UCSD-AML1 (cell line): ENCODE data around the gene PLA2G4B.
A peak's percentile ranks its signal among the peaks of the same experiment; 100 is the strongest.

ENCODE experiments used
- DNase-seq: peaks from one replicate; lab custom pipeline; 2025; ENCODE audit not compliant: unreplicated experiment; lab: John Stamatoyannopoulos, UW

PLA2G4B gene

GRCh38 chr15:41838400-41838897, at the start of gene PLA2G4B:
TSS of gene PLA2G4B (plus strand) at chr15:41838847. CDS start at chr15:41838914, 67 bp downstream.
- no peak for DNase-seq

GRCh38 chr15:41789236-41789635, 49.4 kb upstream of the PLA2G4B start:
- no peak for DNase-seq

- DNase-seq = no peak
Observed at GRCh38 chr15:41789662-41790061, 49.0 kb upstream of the PLA2G4B start.

- DNase-seq = no peak
Observed at GRCh38 chr15:41790169-41790568, 48.5 kb upstream of the PLA2G4B start.

GRCh38 chr15:41790756-41791546, 47.7 kb upstream of the PLA2G4B start:
- peak; percentile 73 for DNase-seq

- DNase-seq = no peak
Observed at GRCh38 chr15:41791547-41791937, 47.1 kb upstream of the PLA2G4B start.

- DNase-seq = no peak
Observed at GRCh38 chr15:41792000-41792637, 46.5 kb upstream of the PLA2G4B start.

GRCh38 chr15:41794081-41794480, 44.6 kb upstream of the PLA2G4B start:
- DNase-seq = no peak

GRCh38 chr15:41795996-41796856, 42.4 kb upstream of the PLA2G4B start:
- no peak for DNase-seq

GRCh38 chr15:41797201-41797944, 41.3 kb upstream of the PLA2G4B start:
- no peak for DNase-seq

- DNase-seq = no peak
Observed at GRCh38 chr15:41798607-41799487, 39.8 kb upstream of the PLA2G4B start.

GRCh38 chr15:41799488-41799805, 39.2 kb upstream of the PLA2G4B start:
- no peak for DNase-seq

GRCh38 chr15:41801185-41801584, 37.5 kb upstream of the PLA2G4B start:
- no peak for DNase-seq

- no peak for DNase-seq
Observed at GRCh38 chr15:41801850-41802455, 36.7 kb upstream of the PLA2G4B start.

- no peak for DNase-seq
Observed at GRCh38 chr15:41804361-41804760, 34.3 kb upstream of the PLA2G4B start.

- no peak for DNase-seq
Observed at GRCh38 chr15:41804916-41805666, 33.6 kb upstream of the PLA2G4B start.

- DNase-seq = no peak
Observed at GRCh38 chr15:41805711-41806110, 32.9 kb upstream of the PLA2G4B start.

GRCh38 chr15:41806291-41807181, 32.1 kb upstream of the PLA2G4B start:
- DNase-seq = peak; percentile 51
